IPS-NIHi7 (cell line): ENCODE results near the gene NPIPA3.
"Not testable (repeated sequence)": the region's sequence is repeated elsewhere in the genome, so short reads cannot be mapped to it uniquely, and the experiment has no call there.

Source experiments
- DNase-seq: peaks from one replicate; pipeline ENCODE4 v3.0.0; 2012; ENCODE audit warnings: mixed read lengths; ENCODE audit errors: extremely low spot score

The NPIPA3 gene

DNA sequence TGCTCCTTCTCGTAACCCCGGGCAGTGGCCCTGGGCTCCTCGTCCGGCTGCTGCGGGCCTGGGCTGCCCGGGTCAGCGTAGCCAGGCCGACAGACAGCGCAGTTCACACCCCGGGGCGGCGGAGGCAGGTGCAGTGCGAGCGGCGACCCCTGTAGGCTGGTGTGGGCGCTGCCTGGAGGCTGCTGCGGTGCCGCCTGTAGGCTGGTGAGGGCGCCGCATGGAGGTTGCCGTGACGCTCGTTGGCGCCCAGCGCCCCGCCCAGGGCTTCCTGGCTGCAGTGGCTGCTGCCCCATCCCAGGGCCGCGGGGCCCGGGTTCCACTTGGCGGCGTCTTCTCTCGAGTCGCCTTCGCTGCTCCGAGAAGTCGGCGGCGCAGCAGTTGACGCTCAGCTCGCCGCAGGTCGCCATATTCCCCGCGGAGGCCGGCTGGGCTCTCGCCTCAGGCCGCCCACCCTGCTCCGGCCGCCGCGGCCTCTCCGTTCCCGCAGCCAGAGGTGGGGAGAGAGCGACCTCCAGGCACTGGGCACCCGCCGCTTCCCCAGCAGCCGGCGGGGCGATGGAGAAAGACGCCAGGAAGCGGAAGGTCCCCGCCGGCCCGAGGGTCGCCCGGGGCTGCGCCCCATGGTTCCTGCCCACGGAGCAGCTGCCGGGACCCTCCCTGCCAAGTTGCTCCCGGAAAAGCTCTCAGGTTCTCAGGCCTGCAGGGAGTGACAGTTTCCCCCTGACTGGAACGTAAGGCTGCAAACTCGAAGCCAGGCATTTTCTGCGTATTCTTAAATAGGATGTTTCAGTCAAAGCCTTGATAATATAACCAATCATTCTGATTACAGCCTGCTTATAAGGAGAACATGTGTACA lies 39.3 kb downstream of the NPIPA3 start, which contains the start of gene NPIPA2:
TSS of gene NPIPA2 (plus strand) at position 261 of the 856 bp plus-strand sequence. CDS start 5,533 bp downstream, outside the sequence.
- DNase-seq, result not testable (repeated sequence)

DNA sequence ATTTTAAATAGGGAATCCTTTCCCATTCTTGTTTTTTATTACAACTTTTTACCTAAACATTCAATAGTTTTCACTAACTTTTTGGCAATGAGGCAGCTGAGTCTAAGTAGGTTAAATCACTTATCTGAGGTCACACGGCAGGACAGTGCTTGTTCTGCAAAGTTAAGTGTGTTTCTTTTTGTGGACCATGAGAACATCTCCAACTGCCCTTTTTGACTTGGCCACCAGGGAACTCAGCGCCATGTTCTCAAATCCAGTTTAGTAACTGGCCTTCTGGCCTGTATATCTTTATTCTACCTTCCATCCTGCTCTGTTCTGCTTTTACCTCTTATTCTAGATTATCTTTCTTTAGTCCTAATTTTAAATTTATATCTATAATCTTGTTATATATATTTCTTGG lies 70.4 kb downstream of the NPIPA3 start:
- DNase-seq, result not testable (repeated sequence)

DNA sequence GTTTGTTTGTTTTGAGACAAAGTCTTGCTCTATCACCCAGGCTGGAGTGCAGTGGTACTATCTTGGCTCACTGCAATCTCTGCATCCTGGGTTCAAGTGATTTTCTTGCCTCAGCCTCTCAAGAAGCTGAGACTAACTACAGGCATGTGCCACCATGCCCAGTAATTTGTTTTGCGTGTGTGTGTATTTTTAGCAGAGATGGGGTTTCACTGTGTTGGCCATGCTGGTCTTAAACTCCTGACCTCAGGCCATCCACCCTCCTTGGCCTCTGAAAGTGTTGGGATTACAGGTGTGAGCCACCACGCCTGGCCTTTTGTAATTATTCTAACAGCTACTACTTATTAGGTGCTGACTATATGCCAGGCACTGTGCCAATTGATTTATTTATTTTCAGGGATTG lies 72.4 kb downstream of the NPIPA3 start:
- not testable (repeated sequence) for DNase-seq
